ENCODE measurements around the gene DMXL1.
A peak's percentile ranks its signal among the peaks of the same experiment; 100 is the strongest.
"Not testable (repeated sequence)": the region's sequence is repeated elsewhere in the genome, so short reads cannot be mapped to it uniquely, and the experiment has no call there.

Gene DMXL1

GRCh38 chr5:119212026-119212425 is 141.1 kb downstream of the DMXL1 start:
- no peak for DNase-seq

GRCh38 chr5:119212676-119213075 is 141.8 kb downstream of the DMXL1 start:
- DNase-seq = no peak

GRCh38 chr5:119217183-119217582 is 146.3 kb downstream of the DMXL1 start:
- DNase-seq = no peak

DNA sequence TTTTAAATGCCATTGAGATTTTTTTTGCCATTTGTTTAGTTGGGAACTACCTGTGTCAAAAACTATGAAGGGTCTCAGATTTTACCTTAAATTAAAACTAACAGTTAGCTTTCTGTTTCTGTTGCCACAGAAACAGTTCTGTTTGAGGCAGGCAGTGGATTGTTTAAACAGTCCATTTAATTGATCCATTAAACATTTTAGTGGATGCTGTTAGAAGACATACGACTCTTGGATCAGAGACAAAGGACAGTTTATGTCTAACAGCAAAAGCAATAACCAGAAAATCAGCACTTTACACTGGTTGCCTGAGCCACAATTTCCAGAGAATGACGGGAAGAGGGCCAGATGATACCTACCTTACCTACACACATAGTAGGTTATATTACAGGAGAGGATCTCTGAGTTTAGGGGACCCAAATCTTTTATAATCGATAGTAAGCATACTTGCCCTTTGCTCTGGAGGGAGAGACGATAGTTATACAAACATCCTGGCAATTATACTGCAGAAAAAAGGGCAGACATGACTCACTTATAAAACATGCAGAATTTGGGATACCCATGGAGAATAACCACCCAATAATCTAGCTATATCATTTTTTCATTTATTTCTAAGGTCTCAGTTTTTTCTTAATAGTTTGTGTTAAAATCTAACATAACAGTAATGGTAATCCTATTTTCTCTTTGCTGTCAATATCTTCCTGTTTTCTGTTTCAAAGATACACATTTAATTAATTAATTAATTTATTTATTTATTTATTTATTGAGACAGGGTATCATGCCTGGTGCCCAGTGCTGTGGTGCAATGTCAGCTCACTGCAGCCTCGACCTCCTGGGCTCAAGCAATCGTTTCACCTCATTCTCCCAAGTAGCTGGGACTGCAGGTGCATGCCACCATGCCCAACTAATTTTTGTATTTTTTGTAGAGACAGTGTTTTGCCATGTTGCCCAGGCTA is 148.2 kb downstream of the DMXL1 start:
- DNase-seq = no peak

GRCh38 chr5:119220576-119221197 is 149.8 kb downstream of the DMXL1 start:
- no peak for DNase-seq

DNA sequence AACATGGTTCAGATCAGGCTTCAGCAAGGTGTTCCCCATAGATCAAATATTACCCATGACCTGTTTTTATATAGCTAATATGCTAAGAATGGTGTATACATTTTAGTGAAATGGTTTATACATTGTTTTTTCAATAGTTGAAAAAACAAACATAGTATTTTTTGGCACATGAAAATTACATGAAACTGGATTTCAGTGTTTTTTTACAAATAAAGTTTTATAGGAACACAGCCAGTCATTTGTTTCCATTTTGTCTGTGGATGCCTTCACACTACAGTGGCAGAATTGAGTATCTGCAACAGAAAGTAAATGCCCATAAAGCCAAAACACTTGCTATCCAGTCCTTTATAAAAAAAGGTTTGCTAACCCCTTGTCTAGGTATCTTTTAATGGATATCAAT is 150.4 kb downstream of the DMXL1 start:
- DNase-seq = no peak

DNA sequence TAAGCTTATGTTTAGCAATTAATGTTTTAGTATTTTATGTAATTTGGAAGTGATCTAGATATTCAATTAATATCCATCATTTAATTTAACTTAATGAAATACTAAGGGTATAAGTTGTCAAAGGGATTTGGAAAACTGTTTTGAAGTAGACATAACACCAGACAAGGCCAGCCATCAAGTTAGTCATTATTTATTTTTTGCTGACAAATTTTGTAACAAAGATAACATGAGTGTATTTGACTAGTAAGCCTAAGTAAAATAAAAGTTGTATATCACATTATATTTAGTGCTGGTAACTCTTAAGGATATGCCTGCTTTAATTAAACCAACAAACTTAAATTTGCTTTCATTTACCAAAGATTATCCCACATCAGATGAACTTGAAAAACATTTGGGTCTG is 159.1 kb downstream of the DMXL1 start:
- no peak for DNase-seq

DNA sequence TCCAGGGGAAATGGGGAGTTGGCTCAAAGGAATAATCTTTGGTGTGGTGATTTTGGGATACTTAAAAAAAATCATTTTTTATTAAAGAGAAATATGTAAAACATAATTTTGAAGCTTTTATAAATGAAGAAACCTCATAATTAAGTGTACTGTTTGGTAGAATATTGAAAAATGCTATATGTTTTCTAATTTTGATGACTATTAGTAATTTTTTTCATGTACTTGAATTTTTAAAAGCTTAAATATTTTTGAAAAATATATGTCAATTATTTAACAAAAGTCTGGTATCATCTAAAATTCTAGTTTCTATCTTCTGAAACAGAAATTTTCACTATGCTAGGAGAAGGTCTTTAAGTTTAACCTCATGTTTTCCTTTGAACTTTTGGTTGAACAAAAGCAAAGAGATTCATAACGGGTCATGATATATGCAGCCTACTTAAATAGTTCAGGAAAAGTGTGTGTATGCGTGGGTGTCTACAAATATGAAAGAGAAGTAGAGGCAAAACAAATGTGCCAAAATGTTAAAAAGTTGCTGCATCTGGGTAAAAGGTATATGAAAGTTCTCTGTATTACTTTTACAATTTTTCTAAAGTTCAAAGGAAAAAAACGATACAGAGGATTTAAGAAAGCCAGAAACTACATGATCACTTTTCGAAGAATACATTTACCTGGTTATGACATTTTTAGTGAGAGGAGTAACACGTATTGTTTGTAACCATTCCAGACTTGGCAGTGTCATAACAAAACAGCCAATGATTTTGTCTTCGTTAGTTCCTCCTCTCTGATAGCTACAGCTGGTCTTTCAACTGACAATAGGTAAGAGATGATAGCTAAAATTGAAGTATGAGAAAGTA is 167.6 kb downstream of the DMXL1 start:
- DNase-seq = no peak

DNA sequence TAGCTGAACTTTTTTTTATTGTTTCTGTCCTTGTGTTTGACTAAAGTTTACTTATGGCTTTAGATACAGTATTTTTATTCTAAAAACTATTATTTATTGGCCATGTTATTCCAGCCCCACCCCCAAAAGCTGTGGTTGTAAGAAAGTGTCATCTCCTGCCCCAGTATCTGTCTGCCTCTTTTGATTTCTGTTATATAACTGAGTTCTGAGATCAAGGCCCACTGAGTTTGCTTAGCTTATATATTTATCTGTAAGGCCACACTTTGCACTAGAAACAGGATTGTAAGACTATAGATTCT is 168.2 kb downstream of the DMXL1 start:
- DNase-seq = no peak

DNA sequence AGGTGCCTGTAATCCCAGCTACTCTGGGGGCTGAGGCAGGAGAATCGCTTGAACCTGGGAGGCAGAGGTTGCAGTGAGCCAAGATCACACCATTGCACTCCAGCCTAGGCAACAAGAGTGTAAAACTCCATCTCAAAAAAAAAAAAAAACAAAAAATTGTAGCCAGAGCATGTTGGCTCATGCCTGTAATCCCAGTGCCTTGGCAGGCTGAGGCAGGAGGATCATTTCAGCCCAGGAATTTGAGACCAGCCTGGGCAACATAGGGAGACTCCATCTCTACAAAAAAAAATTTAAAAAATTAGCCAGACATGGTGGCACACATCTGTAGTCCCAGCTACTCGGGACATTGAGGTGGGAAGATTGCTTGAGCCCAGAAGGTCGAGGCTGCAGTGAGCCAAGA is 168.9 kb downstream of the DMXL1 start:
- DNase-seq = not testable (repeated sequence)

GRCh38 chr5:119243888-119244287 is 173.0 kb downstream of the DMXL1 start:
- DNase-seq = no peak

DNA sequence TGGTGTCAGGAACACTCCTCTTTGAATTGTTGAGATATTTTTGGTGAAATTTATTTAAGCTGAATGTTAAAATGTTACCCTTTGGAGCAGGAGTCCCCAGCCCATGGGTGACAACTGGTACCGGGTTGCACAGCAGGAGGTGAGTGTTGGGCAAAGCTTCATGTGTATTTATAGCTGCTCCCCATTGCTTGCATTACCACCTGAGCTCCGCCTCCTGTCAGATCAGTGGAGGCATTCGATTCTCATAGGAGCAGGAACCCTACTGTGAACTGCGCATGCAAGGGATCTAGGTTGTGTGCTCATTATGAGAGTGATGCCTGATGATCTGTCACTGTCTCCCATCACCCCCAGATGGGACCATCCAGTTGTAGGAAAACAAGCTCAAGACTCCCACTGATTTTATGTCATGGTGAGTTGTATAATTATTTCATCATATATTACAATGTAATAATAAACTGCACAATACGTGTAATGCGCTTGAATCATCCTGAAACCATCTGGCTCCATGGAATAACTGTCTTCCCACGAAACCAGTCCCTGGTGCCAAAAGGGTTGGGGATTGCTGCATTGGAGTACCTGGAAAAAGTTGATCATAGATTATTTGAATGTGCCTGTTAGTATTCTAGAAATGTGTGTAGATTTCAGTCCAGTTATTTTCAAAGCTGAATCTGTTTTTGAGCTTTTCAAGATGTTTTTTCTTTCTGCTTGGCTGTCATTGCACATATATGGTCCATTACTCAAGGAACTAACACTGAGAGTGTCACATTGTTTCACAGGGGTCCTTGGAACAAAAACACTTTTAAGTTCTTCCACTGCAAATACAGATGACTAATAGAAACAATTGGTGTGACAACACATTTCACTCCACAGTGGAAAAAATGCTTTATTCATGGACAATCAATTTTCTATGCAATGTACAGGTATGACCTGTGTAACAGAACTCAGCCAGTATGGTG is 180.3 kb downstream of the DMXL1 start:
- DNase-seq = no peak

DNA sequence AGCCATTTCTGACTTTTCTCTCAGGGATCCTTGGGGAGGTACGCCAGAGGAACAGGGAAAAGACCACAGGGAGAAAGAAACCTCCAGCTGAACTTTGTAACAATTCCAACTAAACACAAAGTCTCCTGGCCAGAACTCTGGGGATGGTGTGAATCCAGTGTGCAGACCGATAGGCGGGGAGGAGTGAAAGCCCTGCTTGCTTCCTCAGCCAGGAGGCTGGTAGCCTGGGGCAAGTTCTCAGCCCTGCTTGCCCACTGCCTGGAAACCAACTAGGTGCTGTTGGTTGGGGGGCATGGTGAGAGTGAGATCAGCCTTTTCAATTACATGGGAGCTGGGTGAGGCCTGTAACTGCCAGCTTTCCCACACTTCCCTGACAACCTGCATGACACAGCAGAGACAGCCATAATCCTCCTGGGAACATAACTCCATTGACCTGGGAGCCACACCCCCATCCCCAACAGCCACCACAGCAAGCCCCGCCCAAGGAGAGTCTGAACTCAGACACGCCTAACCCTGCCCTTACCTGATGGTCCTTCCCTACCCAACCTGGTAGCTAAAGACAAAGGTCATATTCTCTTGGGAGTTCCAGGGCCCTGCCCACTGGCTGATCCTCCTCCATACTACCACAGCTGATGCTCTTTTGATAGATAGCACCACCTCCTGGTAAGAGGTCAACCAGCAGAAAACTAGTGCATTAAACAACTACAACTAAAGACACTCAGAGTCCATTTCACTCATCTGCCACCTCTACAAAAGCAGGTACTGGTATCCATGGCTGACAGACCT is 184.9 kb downstream of the DMXL1 start:
- no peak for DNase-seq

DNA sequence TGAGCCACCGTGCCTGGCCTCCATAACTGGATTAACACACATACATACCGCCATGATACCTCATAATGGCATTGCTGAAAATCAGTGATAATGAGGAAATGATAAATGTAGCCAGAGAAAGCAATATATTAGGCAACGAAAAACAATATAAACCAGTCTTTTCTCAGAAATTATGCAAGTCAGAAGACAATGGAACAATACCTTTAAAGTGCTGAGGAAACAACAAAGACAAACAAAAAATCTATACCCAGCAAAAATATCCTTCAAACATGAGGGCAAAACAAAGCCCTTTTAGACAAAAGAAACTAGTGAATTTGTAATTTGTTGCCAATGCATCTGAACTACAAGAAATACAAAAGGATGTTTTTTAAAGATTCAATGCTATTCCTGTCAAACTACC is 186.7 kb downstream of the DMXL1 start:
- DNase-seq = no peak

- no peak for DNase-seq
These were observed 192.8 kb downstream of the DMXL1 start for GRCh38 chr5:119263639-119264038.

GRCh38 chr5:119264186-119264585 is 193.3 kb downstream of the DMXL1 start:
- no peak for DNase-seq

GRCh38 chr5:119267958-119268386 is 197.1 kb downstream of the DMXL1 start:
- DNase-seq = peak; percentile 92

GRCh38 chr5:119268387-119269060 is 197.6 kb downstream of the DMXL1 start:
- peak; percentile 98 for DNase-seq

DNA sequence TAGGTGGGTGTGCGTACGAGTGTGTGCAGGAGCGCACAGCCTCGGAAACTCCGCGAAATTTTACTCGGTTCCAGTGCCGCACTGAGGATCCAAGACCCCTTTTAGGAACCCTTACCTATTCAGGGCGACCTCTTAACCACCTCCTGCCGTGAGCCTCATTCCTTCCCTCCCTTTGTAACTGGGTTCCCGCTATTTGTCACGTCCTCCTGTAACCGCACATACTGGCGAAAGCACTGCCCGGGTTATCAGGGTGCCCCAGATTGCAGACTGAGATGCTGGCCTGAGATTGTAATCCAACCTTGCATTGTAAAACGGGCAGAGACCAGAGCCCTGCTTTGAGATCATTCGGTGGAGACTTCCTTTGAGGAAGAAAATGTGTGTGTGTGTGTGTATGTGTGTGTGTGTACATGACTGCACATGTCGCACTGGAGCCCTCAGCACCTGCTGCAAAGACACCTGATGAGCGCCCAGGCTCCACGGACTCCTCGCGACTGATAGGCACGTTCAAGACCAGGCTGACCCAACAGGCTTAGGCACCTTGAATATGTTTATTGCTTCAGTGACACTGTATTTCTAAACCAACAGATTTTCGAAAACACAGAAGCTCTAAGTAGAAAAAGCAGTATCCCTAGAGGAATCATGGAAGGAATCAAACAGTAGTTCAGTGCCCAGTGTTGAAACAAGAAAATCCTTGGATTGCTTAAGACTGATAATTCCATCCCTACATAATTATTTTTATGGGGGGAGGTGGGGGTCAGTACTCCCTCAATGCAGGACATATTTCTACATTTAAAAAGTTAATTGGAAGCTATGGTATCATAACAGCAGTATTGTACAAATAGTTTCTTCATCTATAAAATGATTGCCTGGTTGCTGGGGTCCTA is 198.4 kb downstream of the DMXL1 start:
- DNase-seq = no peak

GRCh38 chr5:119270121-119270565 is 199.3 kb downstream of the DMXL1 start:
- no peak for DNase-seq
